Tibial nerve (tissue), 4 donors: ENCODE data around the gene AGPAT3. TPM values are rescaled to one million over a fixed set of nuclear protein-coding genes. Genes with fewer than 3 reads are reported as not detected.

ENCODE experiments used
- DNase-seq, 2 donors: peaks; one replicate each; pipeline ENCODE4 v3.0.0-alpha.2; 2019; ENCODE audit warnings: low spot score in 2 of 2
- H3K27ac ChIP-seq, 4 donors: fragments of 200-600 bp; sonication (generic) in 3 of 4; one replicate each; pipeline ENCODE4 v1.5.1; 2017 to 2019; ENCODE audit warnings: mild to moderate bottlenecking in 1 of 4
- H3K27me3 ChIP-seq, 2 donors: fragments of 200-600 bp; sonication (generic) in 1 of 2; one replicate each; pipeline versions ENCODE4 v1.5.1 to v1.6.0; 2017 to 2019
- H3K36me3 ChIP-seq, 3 donors: fragments of 200-600 bp; sonication (generic); one replicate each; pipeline ENCODE4 v1.5.1; 2018 to 2019
- H3K4me1 ChIP-seq, 4 donors: fragments of 200-600 bp; sonication (generic) in 3 of 4; one replicate each; pipeline ENCODE4 v1.5.1; 2017 to 2019
- H3K4me3 ChIP-seq, 4 donors: fragments of 200-600 bp; sonication (generic) in 3 of 4; one replicate each; pipeline ENCODE4 v1.5.1; 2017 to 2019; ENCODE audit warnings: mild to moderate bottlenecking in 1 of 4, moderate library complexity in 1 of 4
- H3K9me3 ChIP-seq, 4 donors: fragments of 200-600 bp; sonication (generic) in 3 of 4; one replicate each; pipeline ENCODE4 v1.5.1; 2017 to 2019
- EP300 ChIP-seq, 2 donors: sonication (generic); formaldehyde crosslinking; IDR thresholded peaks; one replicate each; pipeline ENCODE4 v1.6.1; 2017; ENCODE audit warnings: antibody characterized with exemption in 2 of 2, mild to moderate bottlenecking in 1 of 2
- POLR2A ChIP-seq, 2 donors: fragments of 450-650 bp; IDR thresholded peaks; one replicate each; pipeline ENCODE4 v1.6.1; 2017; ENCODE audit warnings: antibody characterized with exemption in 2 of 2, mild to moderate bottlenecking in 2 of 2, moderate library complexity in 2 of 2
- WGBS, 2 donors: methylation state at CpG; one replicate each; pipeline ENCODE4 v1.1.5; 2018; 5-methylcytosine and 5-hydroxymethylcytosine counted together
- total RNA-seq, 4 donors: library from RNA; depleted of rRNA; stranded (reverse); fragments of >200 nt; gene quantifications; one replicate each; pipeline ENCODE4 v1.1.0, GENCODE V29; 2016
- TF ChIP-seq, protein P1 (sequence below), 5 experiments: fragments of 200-600 bp in 3 of 5; fragments of 450-650 bp in 2 of 5; sonication (generic) in 3 of 5; IDR thresholded peaks; one replicate each; pipeline ENCODE4 v1.5.1; 2016 to 2019; ENCODE audit warnings: antibody characterized with exemption in 5 of 5, mild to moderate bottlenecking in 3 of 5, moderate library complexity in 2 of 5

The AGPAT3 gene
- total RNA-seq, 4 donors from 2014 or later: 29.9 to 45.6 (median 36.4) TPM

DNA sequence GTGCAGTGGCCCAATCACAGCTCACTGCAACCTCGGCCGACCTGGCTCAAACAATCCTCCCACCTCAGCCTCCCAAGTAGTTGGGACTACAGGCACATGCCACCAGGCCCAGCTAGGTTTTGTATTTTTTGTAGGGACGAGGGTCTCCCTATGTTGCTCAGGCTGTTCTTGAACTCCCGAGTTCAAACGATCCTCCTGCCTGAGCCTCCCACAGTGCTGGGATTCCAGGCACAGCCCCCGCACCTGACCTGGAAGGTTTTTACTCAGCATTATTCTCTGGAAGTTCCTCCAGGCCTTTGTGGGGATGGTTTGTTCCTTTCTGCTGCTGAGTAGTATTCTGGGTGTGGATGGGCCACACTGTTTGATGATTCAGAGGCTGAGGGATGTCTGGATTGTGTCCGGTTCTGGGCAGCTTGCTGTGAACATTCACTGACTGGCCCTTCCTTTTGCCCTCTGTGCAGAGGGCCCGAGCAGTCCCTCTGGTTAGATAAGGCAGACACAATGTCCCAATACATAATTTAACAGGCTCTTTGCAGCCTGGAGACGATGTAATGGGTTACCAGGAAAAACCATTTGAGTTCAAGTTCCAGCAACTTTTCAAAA lies 141.1 kb downstream of the AGPAT3 start:
- Histone ChIP-seq H3K4me3 (no peak overlapping the region), H3K36me3 (no peaks in the 10 kb centered on the region), H3K4me1 (peaks cover 0 to 33% (median 14%) of the 10 kb centered on the region in 4 donors), H3K27ac (peak overlapping the region; percentile 69 to 94 (median 77)), H3K27me3 (no peaks in the 10 kb centered on the region), H3K9me3 (no peaks in the 10 kb centered on the region)
- TF ChIP-seq POLR2A (IDR thresholded peaks at IDR 0.05) (no peak), EP300 (IDR thresholded peaks at IDR 0.05) (no peak)
- TF ChIP-seq, protein P1, sequence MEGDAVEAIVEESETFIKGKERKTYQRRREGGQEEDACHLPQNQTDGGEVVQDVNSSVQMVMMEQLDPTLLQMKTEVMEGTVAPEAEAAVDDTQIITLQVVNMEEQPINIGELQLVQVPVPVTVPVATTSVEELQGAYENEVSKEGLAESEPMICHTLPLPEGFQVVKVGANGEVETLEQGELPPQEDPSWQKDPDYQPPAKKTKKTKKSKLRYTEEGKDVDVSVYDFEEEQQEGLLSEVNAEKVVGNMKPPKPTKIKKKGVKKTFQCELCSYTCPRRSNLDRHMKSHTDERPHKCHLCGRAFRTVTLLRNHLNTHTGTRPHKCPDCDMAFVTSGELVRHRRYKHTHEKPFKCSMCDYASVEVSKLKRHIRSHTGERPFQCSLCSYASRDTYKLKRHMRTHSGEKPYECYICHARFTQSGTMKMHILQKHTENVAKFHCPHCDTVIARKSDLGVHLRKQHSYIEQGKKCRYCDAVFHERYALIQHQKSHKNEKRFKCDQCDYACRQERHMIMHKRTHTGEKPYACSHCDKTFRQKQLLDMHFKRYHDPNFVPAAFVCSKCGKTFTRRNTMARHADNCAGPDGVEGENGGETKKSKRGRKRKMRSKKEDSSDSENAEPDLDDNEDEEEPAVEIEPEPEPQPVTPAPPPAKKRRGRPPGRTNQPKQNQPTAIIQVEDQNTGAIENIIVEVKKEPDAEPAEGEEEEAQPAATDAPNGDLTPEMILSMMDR (IDR thresholded peaks at IDR 0.05): no peak
- 29% methylated on average over 9 of the region's 9 CpGs for WGBS, 2 donors
- DNase-seq: peak in 1 of 2 donors; percentile 13

DNA sequence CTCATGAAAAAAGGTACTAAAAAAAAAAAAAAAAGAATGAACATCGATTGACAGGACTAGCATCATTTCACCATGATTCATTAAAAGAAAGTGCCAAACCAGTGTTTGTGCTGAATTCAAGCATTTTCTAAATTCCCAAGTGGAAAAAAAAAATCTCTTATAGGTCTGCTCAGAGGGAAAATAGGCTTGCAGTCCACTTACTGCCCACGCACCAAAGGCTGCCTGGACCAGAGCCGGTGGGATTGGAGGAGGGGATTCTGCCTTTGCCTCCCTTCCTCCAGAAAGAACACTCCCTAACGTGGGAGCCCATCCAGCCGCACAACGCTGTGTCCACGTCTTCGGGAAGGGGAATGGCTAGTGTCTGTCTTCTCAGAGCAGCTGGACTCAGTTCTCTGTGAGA lies 141.6 kb downstream of the AGPAT3 start:
- WGBS, 2 donors: 35 to 37% methylated on average over 8 of the region's 8 CpGs
- Histone ChIP-seq H3K27ac (peak overlapping the region; percentile 3 to 94 (median 48)), H3K9me3 (no peaks in the 10 kb centered on the region), H3K4me1 (peaks cover 0 to 37% (median 18%) of the 10 kb centered on the region in 4 donors), H3K4me3 (no peak overlapping the region), H3K36me3 (no peaks in the 10 kb centered on the region), H3K27me3 (no peaks in the 10 kb centered on the region)
- TF ChIP-seq, protein P1 (IDR thresholded peaks at IDR 0.05): no peak
- TF ChIP-seq EP300 (IDR thresholded peaks at IDR 0.05) (no peak), POLR2A (IDR thresholded peaks at IDR 0.05) (no peak)
- DNase-seq: no peak

- Histone ChIP-seq H3K4me1 (peaks cover 0 to 59% (median 29%) of the 10 kb centered on the region in 4 donors), H3K4me3 (no peak overlapping the region), H3K36me3 (no peaks in the 10 kb centered on the region), H3K27me3 (no peaks in the 10 kb centered on the region), H3K9me3 (no peaks in the 10 kb centered on the region), H3K27ac (peak overlapping the region in 2 of 4 donors; percentile 94 to 96)
- no peak for DNase-seq
- 48 to 57% methylated on average over 9 of the region's 9 CpGs for WGBS, 2 donors
- TF ChIP-seq, protein P1 (IDR thresholded peaks at IDR 0.05): no peak
- TF ChIP-seq EP300 (IDR thresholded peaks at IDR 0.05) (no peak), POLR2A (IDR thresholded peaks at IDR 0.05) (no peak)
These were observed 145.4 kb downstream of the AGPAT3 start for GRCh38 chr21:44010429-44010828.

- no peaks in the 10 kb centered on the region for H3K36me3 ChIP-seq
- WGBS, 2 donors: 69 to 77% methylated on average over 9 of the region's 9 CpGs
These were observed 146.1 kb downstream of the AGPAT3 start for GRCh38 chr21:44011123-44011522.

More at GRCh38 chr21:44011123-44011522, 146.1 kb downstream of the AGPAT3 start:
- TF ChIP-seq EP300 (IDR thresholded peaks at IDR 0.05): no peak
- TF ChIP-seq, protein P1 (IDR thresholded peaks at IDR 0.05): no peak
- Histone ChIP-seq H3K4me1 (peaks cover 0 to 59% (median 23%) of the 10 kb centered on the region in 4 donors), H3K27me3 (no peaks in the 10 kb centered on the region), H3K27ac (peak overlapping the region; percentile 94 to 99 (median 96)), H3K4me3 (peak overlapping the region; percentile 66 to 88 (median 80)), H3K9me3 (no peaks in the 10 kb centered on the region)
- no peak for DNase-seq
